OCI-LY7 (cell line): ENCODE data around the gene CFAP70. TPM values are rescaled to one million over a fixed set of nuclear protein-coding genes. Genes with fewer than 3 reads are reported as not detected.

Experiments used
- BruUV-seq: library from RNA; stranded (reverse); fragments of 400-500 nt; replicated peaks from 2 replicates; lab custom pipeline; 2021; lab: Mats Ljungman, UMichigan
- CTCF ChIA-PET: fragments of 300-600 bp; sonication (Branson Sonifier 250); formaldehyde crosslinking; loops from one replicate; lab custom pipeline; 2022; ENCODE audit warnings: antibody characterized with exemption; ENCODE audit not compliant: unreplicated experiment; lab: Charles Lee
- POLR2A ChIA-PET: fragments of 300-600 bp; sonication (Branson Sonifier 250); formaldehyde crosslinking; loops from one replicate; lab custom pipeline; 2022; ENCODE audit warnings: antibody characterized with exemption; lab: Charles Lee
- DNase-seq: peaks from one replicate; pipeline ENCODE4 v3.0.0-alpha.2; 2015; ENCODE audit warnings: low spot score
- H2AFZ ChIP-seq: fragments of 200-600 bp; sonication (generic), shearing (Covaris generic); 2 replicates; pipeline ENCODE4 v1.6.1; 2014; ENCODE audit warnings: mild to moderate bottlenecking, antibody characterized with exemption, low read length, moderate library complexity
- H3K27ac ChIP-seq: fragments of 200-600 bp; sonication (generic); 2 replicates; pipeline ENCODE4 v1.5.1; 2014; ENCODE audit warnings: mixed run types, low read depth, mild to moderate bottlenecking, moderate library complexity, low read length, inconsistent platforms; ENCODE audit not compliant: poor library complexity, severe bottlenecking
- H3K36me3 ChIP-seq: fragments of 200-600 bp; sonication (generic); 2 replicates; pipeline ENCODE4 v1.6.1; 2014; ENCODE audit warnings: mild to moderate bottlenecking, antibody characterized with exemption, low read length, moderate library complexity, mixed read lengths; ENCODE audit not compliant: insufficient read depth
- H3K4me1 ChIP-seq: fragments of 200-600 bp; sonication (generic); 2 replicates; pipeline ENCODE4 v1.5.1; 2014; ENCODE audit warnings: mild to moderate bottlenecking, low read length; ENCODE audit not compliant: insufficient read depth, poor library complexity, severe bottlenecking
- H3K4me2 ChIP-seq: fragments of 200-600 bp; sonication (generic); 2 replicates; pipeline ENCODE4 v1.6.1; 2014; ENCODE audit warnings: mild to moderate bottlenecking, low read length
- H3K4me3 ChIP-seq: fragments of 200-600 bp; sonication (generic); 2 replicates; pipeline ENCODE4 v1.5.1; 2014; ENCODE audit warnings: mild to moderate bottlenecking, low read depth, low read length; ENCODE audit not compliant: poor library complexity, severe bottlenecking
- H3K79me2 ChIP-seq: fragments of 200-600 bp; sonication (generic); 2 replicates; pipeline ENCODE4 v1.6.1; 2016; ENCODE audit warnings: low read depth, mild to moderate bottlenecking, low read length, moderate library complexity, mixed read lengths; ENCODE audit not compliant: insufficient read depth
- H3K9me2 ChIP-seq: fragments of 200-600 bp; sonication (generic); 2 replicates; pipeline ENCODE4 v1.6.1; 2016; ENCODE audit warnings: mild to moderate bottlenecking, low read length, mixed read lengths; ENCODE audit not compliant: insufficient read depth
- H3K9me3 ChIP-seq: fragments of 200-600 bp; sonication (generic); 2 replicates; pipeline ENCODE4 v1.6.1; 2014; ENCODE audit warnings: mild to moderate bottlenecking, mixed run types, low read length, mixed read lengths
- H4K20me1 ChIP-seq: fragments of 200-600 bp; sonication (generic); 2 replicates; pipeline ENCODE4 v1.6.1; 2014; ENCODE audit warnings: mild to moderate bottlenecking, antibody characterized with exemption, low read length, moderate library complexity, mixed read lengths; ENCODE audit not compliant: insufficient read depth
- EZH2phosphoT487 ChIP-seq: fragments of 200-600 bp; sonication (generic); IDR thresholded peaks from 2 replicates; pipeline ENCODE4 v1.6.1; 2018; ENCODE audit warnings: low read depth, borderline replicate concordance, mild to moderate bottlenecking, mixed run types, antibody characterized with exemption, low read length, moderate library complexity, mixed read lengths
- intact Hi-C: fragments of 100-400 bp; cut with micrococcal nuclease; formaldehyde crosslinking; loops from one replicate; pipeline ENCODE4 v1.10.0; 2022; ENCODE audit not compliant: unreplicated experiment
- total RNA-seq, 2 experiments: library from RNA; depleted of rRNA in 1 of 2; stranded (reverse); fragments of >200 nt in 1 of 2; shearing (Covaris generic) in 1 of 2; gene quantifications; 2 replicates each; pipeline ENCODE4 v1.2.3, GENCODE V29; 2014 to 2022
- TF ChIP-seq, protein P1 (sequence below): fragments of 200-600 bp; sonication (generic); conservative IDR thresholded peaks from 2 replicates; pipeline ENCODE4 v1.5.1; 2014; ENCODE audit warnings: mild to moderate bottlenecking, antibody characterized with exemption, low read length, moderate library complexity, mixed read lengths

CFAP70 gene
- total RNA-seq, 2 experiments from 2014 or later: 1.1 to 1.9 TPM

DNA sequence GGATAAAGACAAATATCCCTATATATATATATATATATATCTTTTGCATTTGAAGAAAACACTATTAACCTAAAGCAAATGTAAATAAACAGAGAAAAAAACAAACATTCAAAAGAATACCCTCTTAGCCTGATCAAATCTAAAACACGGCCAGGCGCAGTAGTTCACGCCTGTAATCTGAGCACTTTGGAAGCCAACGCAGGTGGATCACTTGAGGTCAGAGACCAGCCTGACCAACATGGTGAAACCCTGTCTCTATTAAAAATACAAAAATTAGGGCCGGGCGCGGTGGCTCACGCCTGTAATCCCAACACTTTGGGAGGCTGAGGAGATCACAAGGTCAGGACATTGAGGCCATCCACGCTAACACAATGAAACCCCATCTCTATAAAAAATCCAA is 46.0 kb upstream of the CFAP70 start:
- Histone ChIP-seq H3K9me2 (no peaks in the 10 kb centered on the region), H4K20me1 (0 out of 2 replicates have a peak, but pooled peaks cover 7% of the 10 kb centered on the region), H3K4me3 (no peak overlapping the region), H3K9me3 (0 out of 2 replicates have a peak, but pooled peaks cover 5% of the 10 kb centered on the region), H3K79me2 (peaks cover 83% of the 10 kb centered on the region), H3K36me3 (peaks cover 24% of the 10 kb centered on the region), H3K4me2 (no peak overlapping the region), H3K27ac (no peak overlapping the region), H3K4me1 (peaks cover 12% of the 10 kb centered on the region), H2AFZ (no peak overlapping the region)
- intact Hi-C loops: no loop called here
- BruUV-seq: no TSS peak
- ChIA-PET CTCF (no interaction called here), POLR2A (no interaction called here)
- DNase-seq: no peak
- TF ChIP-seq, protein P1, sequence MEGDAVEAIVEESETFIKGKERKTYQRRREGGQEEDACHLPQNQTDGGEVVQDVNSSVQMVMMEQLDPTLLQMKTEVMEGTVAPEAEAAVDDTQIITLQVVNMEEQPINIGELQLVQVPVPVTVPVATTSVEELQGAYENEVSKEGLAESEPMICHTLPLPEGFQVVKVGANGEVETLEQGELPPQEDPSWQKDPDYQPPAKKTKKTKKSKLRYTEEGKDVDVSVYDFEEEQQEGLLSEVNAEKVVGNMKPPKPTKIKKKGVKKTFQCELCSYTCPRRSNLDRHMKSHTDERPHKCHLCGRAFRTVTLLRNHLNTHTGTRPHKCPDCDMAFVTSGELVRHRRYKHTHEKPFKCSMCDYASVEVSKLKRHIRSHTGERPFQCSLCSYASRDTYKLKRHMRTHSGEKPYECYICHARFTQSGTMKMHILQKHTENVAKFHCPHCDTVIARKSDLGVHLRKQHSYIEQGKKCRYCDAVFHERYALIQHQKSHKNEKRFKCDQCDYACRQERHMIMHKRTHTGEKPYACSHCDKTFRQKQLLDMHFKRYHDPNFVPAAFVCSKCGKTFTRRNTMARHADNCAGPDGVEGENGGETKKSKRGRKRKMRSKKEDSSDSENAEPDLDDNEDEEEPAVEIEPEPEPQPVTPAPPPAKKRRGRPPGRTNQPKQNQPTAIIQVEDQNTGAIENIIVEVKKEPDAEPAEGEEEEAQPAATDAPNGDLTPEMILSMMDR: no peak
- TF ChIP-seq EZH2phosphoT487: no peak

DNA sequence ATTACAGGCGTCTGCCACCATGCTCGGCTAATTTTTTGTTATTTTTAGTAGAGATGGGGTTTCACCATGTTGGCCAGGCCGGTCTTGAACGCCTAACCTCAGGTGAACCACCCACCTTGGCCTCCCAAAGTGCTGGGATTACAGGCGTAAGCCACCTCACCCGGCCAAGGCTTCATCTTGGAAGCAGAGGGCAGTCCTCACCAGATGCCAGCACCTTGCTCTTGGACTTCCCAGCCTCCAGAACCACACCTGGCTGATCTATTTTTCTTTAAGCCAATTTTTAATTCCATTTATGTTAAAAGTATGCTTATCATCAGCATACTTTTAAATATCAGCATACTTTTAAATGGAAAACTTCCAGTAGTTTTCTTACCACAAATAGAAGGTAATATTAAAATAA is 43.0 kb upstream of the CFAP70 start:
- H3K79me2 ChIP-seq: peaks cover 53% of the 10 kb centered on the region
- peaks cover 18% of the 10 kb centered on the region for H3K4me1 ChIP-seq
- no peak overlapping the region for H2AFZ ChIP-seq
- H3K27ac ChIP-seq: no peak overlapping the region
- H4K20me1 ChIP-seq: no peaks in the 10 kb centered on the region
- no peak overlapping the region for H3K4me3 ChIP-seq
- no peak overlapping the region for H3K4me2 ChIP-seq
- ChIA-PET POLR2A (interaction anchor here (0.6 to 1.0 kb wide), 4 partner anchors 10 to 1658 kb away, joined by 3 read pairs; no protein-coding TSS in a partner anchor), CTCF (no interaction called here)
- no peaks in the 10 kb centered on the region for H3K9me2 ChIP-seq
- peaks cover 32% of the 10 kb centered on the region for H3K36me3 ChIP-seq
- intact Hi-C loops: no loop called here
- TF ChIP-seq, protein P1: no peak
- no TSS peak for BruUV-seq
- DNase-seq: no peak
- 0 out of 2 replicates have a peak, but pooled peaks cover 5% of the 10 kb centered on the region for H3K9me3 ChIP-seq

DNA sequence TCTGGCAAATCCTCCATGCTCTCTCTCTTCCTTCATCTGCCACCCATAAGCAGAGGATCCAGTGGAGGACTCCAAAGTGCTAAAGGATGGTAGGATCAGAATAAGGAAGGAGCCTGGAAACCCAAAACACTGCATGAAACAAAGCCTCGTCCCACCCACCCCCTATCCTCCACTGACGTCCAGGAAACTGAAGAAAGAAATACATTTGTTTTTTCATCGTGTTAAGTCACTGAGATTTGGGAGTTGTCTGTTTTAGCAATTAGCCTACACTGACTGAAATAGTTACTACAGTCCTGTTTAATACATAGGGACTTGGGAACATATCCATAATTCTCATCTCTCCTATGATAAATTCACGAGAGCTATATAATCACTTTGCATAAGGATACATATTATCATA is 40.4 kb upstream of the CFAP70 start:
- H4K20me1 ChIP-seq: no peaks in the 10 kb centered on the region
- CTCF ChIA-PET: no interaction called here

More for the DNA sequence above, 40.4 kb upstream of the CFAP70 start:
- intact Hi-C loops: no loop called here
- H3K4me1 ChIP-seq: peaks cover 6% of the 10 kb centered on the region
- H3K4me2 ChIP-seq: no peak overlapping the region
- H3K4me3 ChIP-seq: no peak overlapping the region
- no TSS peak for BruUV-seq
- H2AFZ ChIP-seq: no peak overlapping the region
- H3K36me3 ChIP-seq: peaks cover 54% of the 10 kb centered on the region
- TF ChIP-seq EZH2phosphoT487: no peak
- TF ChIP-seq, protein P1: no peak
- H3K27ac ChIP-seq: no peak overlapping the region
- POLR2A ChIA-PET: interaction anchor here (1.0 kb wide), 1 partner anchor 96 kb away, joined by 4 read pairs; no protein-coding TSS in a partner anchor
- peaks cover 34% of the 10 kb centered on the region for H3K79me2 ChIP-seq
- DNase-seq: no peak
- 0 out of 2 replicates have a peak, but pooled peaks cover 5% of the 10 kb centered on the region for H3K9me3 ChIP-seq
- H3K9me2 ChIP-seq: no peaks in the 10 kb centered on the region
